Heart right ventricle (tissue), 16 donors: ENCODE measurements around the gene MAP3K21. TPM values are rescaled to one million over a fixed set of nuclear protein-coding genes. Genes with fewer than 3 reads are reported as not detected.

ENCODE experiments used
- ATAC-seq, 8 donors: fragments of 200-7000 bp; cut with Tn5 transposase; one replicate each; pipeline ENCODE4 v1.9.1; 2020; ENCODE audit warnings: mild to moderate bottlenecking in 8 of 8, moderate library complexity in 8 of 8, moderate number of reproducible peaks in 1 of 8
- DNase-seq, 2 donors: peaks; one replicate each; pipeline ENCODE4 v3.0.0-alpha.2; 2020
- H3K27ac ChIP-seq, 10 donors: fragments of 200-600 bp; sonication (generic) in 2 of 10; one replicate each; pipeline versions ENCODE4 v1.5.0 to v1.8.0; 2020 to 2022; ENCODE audit warnings: mild to moderate bottlenecking in 3 of 10
- H3K27me3 ChIP-seq, 7 donors: fragments of 200-600 bp; one replicate each; pipeline ENCODE4 v1.8.0; 2021 to 2022; ENCODE audit warnings: mild to moderate bottlenecking in 2 of 7
- H3K36me3 ChIP-seq, 9 donors: fragments of 200-600 bp; sonication (generic) in 1 of 9; one replicate each; pipeline versions ENCODE4 v1.5.0 to v1.8.0; 2020 to 2022; ENCODE audit warnings: mild to moderate bottlenecking in 2 of 9
- H3K4me1 ChIP-seq, 9 donors: fragments of 200-600 bp; sonication (generic) in 1 of 9; one replicate each; pipeline versions ENCODE4 v1.5.0 to v1.8.0; 2020 to 2022; ENCODE audit warnings: mild to moderate bottlenecking in 4 of 9
- H3K4me3 ChIP-seq, 10 donors: fragments of 200-600 bp; sonication (generic) in 2 of 10; one replicate each; pipeline versions ENCODE4 v1.5.0 to v1.8.0; 2020 to 2022; ENCODE audit warnings: mild to moderate bottlenecking in 7 of 10, moderate library complexity in 2 of 10
- H3K9me3 ChIP-seq, 11 donors: fragments of 200-600 bp in 10 of 11; sonication (generic) in 2 of 11; one replicate each; pipeline versions ENCODE4 v1.5.0 to v1.8.0; 2013 to 2022; ENCODE audit warnings: mild to moderate bottlenecking in 2 of 11, control low read depth in 1 of 11, moderate library complexity in 1 of 11
- WGBS, 2 donors: extraction: QIAGEN DNeasy Blood & Tissue Kit; methylation state at CpG; one replicate each; pipeline ENCODE4 v1.1.7; 2013; ENCODE audit warnings: inconsistent platforms in 1 of 2; 5-methylcytosine and 5-hydroxymethylcytosine counted together
- intact Hi-C, 10 donors: fragments of 100-400 bp; cut with DNase I; formaldehyde crosslinking; loops; one replicate each; pipeline versions ENCODE4 v1.11.1 to v1.14.2; 2022
- polyA plus RNA-seq, 2 donors: library from polyadenylated mRNA; stranded (reverse); fragments of 200-250 nt; gene quantifications; one replicate each; pipeline ENCODE4 v1.2.3, GENCODE V29; 2013
- total RNA-seq, 10 donors: library from RNA; stranded (reverse); fragmentation: NEBNext Ultra II Directional in 3 of 10; extraction: Animal tissue kit (Norgen Biotek cat#: 25700) in 3 of 10; gene quantifications; one replicate each; pipeline versions ENCODE4 v1.2.1 to v1.2.4, GENCODE V29; 2021 to 2023
- TF ChIP-seq, protein P1 (sequence below), 9 donors: fragments of 200-600 bp; sonication (generic) in 2 of 9; IDR thresholded peaks; one replicate each; pipeline versions ENCODE4 v1.5.0 to v1.8.0; 2021 to 2022; ENCODE audit warnings: antibody characterized with exemption in 9 of 9, mild to moderate bottlenecking in 5 of 9, moderate library complexity in 1 of 9
- donor health status: Arrhythmogenic right ventricular cardiomyopathy.
- donor health status: ischemic (EF 13 %, LVEDD 7.1; RV severe dilation, severe dysfunction).
- donor health status: healthy with polysubstance abuse.
- donor health status: DM: no; HTN: yes; CAD: no.
- donor health status: DM: no; HTN: no; CAD: no.
- donor health status: ischemic (EF 25% LVEDD 6.9; RV normal size, moderate dysfunction).
- donor health status: ischemic (EF 25% LVEDD 5.7; RV mildly dilated, moderate dysfunction).
- donor health status: healthy.
- donor health status: DM: yes; HTN: yes; CAD: no.
- donor health status: Ischemic cardiomyopathy.
- donor health status: ischemic (EF 35%, LVEDD 5.7; RV mildly dilated, moderate dysfunction).
- donor health status: nonischemic (EF 11% LVEDD 7.7; RV severe dilation, severe dysfunction).
- donor health status: DM: yes; HTN: yes; CAD: no.
- donor health status: PGD.
- donor health status: ischemic (EF 29% LVEDD 5.4; RV normal size, mild dysfunction).
- donor health status: nonischemic (EF 23%, LVEDD 6.1; RV moderate dilation, normal function).

The MAP3K21 gene
- total and polyA plus RNA-seq, 12 donors, result 0.07 to 0.47 (median 0.17) TPM

GRCh38 chr1:233367057-233367803 lies 39.7 kb downstream of the MAP3K21 start:
- H3K4me3 ChIP-seq, result no peak overlapping the region
- H3K36me3 ChIP-seq, result no peaks in the 10 kb centered on the region
- H3K27me3 ChIP-seq, result peaks cover 0 to 14% (median 12%) of the 10 kb centered on the region in 7 donors
- no peaks in the 10 kb centered on the region for H3K4me1 ChIP-seq
- WGBS, 2 donors, result 61 to 63% methylated on average over 6 of the region's 6 CpGs
- H3K27ac ChIP-seq, result no peak overlapping the region
- H3K9me3 ChIP-seq, result no peaks in the 10 kb centered on the region
- TF ChIP-seq, protein P1, sequence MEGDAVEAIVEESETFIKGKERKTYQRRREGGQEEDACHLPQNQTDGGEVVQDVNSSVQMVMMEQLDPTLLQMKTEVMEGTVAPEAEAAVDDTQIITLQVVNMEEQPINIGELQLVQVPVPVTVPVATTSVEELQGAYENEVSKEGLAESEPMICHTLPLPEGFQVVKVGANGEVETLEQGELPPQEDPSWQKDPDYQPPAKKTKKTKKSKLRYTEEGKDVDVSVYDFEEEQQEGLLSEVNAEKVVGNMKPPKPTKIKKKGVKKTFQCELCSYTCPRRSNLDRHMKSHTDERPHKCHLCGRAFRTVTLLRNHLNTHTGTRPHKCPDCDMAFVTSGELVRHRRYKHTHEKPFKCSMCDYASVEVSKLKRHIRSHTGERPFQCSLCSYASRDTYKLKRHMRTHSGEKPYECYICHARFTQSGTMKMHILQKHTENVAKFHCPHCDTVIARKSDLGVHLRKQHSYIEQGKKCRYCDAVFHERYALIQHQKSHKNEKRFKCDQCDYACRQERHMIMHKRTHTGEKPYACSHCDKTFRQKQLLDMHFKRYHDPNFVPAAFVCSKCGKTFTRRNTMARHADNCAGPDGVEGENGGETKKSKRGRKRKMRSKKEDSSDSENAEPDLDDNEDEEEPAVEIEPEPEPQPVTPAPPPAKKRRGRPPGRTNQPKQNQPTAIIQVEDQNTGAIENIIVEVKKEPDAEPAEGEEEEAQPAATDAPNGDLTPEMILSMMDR (IDR thresholded peaks at IDR 0.05), result no peak
- ATAC-seq (no peak), DNase-seq (no peak)
- intact Hi-C loops, result loop anchor here in 2 of 10 donors (10.0 kb wide), 1 partner anchor 698 kb away; no protein-coding TSS in a partner anchor

- DNase-seq (no peak), ATAC-seq (no peak)
- TF ChIP-seq, protein P1 (IDR thresholded peaks at IDR 0.05), result no peak
- no peaks in the 10 kb centered on the region for H3K9me3 ChIP-seq
- peaks cover 0 to 12% (median 3%) of the 10 kb centered on the region in 7 donors for H3K27me3 ChIP-seq
- no peak overlapping the region for H3K27ac ChIP-seq
- intact Hi-C loops, result loop anchor here in 2 of 10 donors (10.0 kb wide), 1 partner anchor 697 kb away; no protein-coding TSS in a partner anchor
- no peaks in the 10 kb centered on the region for H3K36me3 ChIP-seq
- H3K4me1 ChIP-seq, result no peaks in the 10 kb centered on the region
- H3K4me3 ChIP-seq, result no peak overlapping the region
- WGBS, 2 donors, result 66 to 71% methylated on average over 3 of the region's 3 CpGs
Observed at GRCh38 chr1:233368106-233368788, 40.7 kb downstream of the MAP3K21 start.

GRCh38 chr1:233368789-233369130 lies 41.2 kb downstream of the MAP3K21 start:
- TF ChIP-seq, protein P1 (IDR thresholded peaks at IDR 0.05), result no peak
- 94 to 97% methylated on average over 1 of the region's 1 CpG for WGBS, 2 donors
- H3K27me3 ChIP-seq, result peaks cover 0 to 8% (median 0%) of the 10 kb centered on the region in 7 donors
- DNase-seq (no peak), ATAC-seq (no peak)
- H3K9me3 ChIP-seq, result no peaks in the 10 kb centered on the region
- intact Hi-C loops, result loop anchor here in 2 of 10 donors (10.0 kb wide), 1 partner anchor 696 kb away; no protein-coding TSS in a partner anchor
- H3K4me1 ChIP-seq, result no peaks in the 10 kb centered on the region
- H3K4me3 ChIP-seq, result no peak overlapping the region
- no peak overlapping the region for H3K27ac ChIP-seq
- H3K36me3 ChIP-seq, result no peaks in the 10 kb centered on the region

DNA sequence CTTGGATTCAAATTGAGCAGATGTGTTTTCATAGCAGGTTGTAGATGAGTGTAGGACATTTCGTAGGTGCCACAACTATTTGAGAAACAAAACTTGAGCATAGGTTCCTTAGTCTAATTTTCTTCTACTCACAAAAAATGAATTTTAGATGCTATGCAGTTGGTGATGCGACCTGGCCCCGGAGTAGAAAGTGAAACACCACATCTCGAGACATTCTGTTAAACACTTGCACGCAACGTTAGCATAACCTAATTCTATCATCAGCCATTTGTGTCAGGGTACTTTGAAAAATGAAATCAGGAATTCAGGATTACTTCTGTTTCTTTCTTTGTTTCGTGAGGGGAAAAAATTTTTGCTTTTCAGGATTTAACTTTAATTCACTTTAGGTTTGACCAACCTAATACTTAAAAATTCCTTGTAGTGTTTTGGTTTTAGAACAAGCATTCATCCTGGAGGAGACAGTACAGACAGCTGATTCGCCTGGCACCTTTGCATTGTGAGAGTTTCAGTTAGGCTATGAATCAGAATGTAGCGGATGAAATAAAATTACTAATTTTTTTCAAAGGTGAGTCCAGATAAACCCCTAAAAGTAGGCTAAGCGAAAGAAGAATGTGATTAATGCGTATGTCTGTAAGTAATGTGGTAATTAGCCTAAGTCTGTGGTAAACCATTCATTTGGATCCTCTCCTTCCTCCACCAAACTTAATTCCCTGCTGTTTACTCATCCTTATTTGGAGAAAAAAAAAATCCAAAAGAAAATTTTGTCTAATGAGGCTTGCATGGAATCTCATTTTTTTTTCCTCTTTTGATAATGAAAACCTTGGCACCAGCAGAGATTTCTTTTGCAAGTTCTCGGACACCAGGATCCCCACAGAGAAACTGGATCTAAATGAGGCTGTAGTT lies 44.9 kb downstream of the MAP3K21 start:
- 82 to 90% methylated on average over 12 of the region's 12 CpGs for WGBS, 2 donors
- H3K4me3 ChIP-seq, result no peak overlapping the region
- intact Hi-C loops, result no loop called here
- H3K27ac ChIP-seq, result no peak overlapping the region
- H3K27me3 ChIP-seq, result peaks cover 0 to 7% (median 0%) of the 10 kb centered on the region in 7 donors
- no peaks in the 10 kb centered on the region for H3K36me3 ChIP-seq
- no peaks in the 10 kb centered on the region for H3K4me1 ChIP-seq
- ATAC-seq (no peak), DNase-seq (no peak)
- no peaks in the 10 kb centered on the region for H3K9me3 ChIP-seq
- TF ChIP-seq, protein P1 (IDR thresholded peaks at IDR 0.05), result no peak
